LNCaP clone FGC (cell line): Measurements from ENCODE around the gene RNF11.

Source experiments
- DNase-seq: peaks from one replicate; pipeline ENCODE4 v3.0.0-alpha.2; 2011; ENCODE audit warnings: low read depth
- H3K4me3 ChIP-seq: 2 replicates; pipeline ENCODE4 v1.5.1; 2011; ENCODE audit warnings: mild to moderate bottlenecking, low read depth, low read length, control low read depth
- CTCF ChIP-seq: IDR thresholded peaks from 2 replicates; pipeline ENCODE4 v1.5.1; 2012; ENCODE audit warnings: mild to moderate bottlenecking; ENCODE audit not compliant: control insufficient read depth, insufficient read depth; ENCODE audit errors: extremely low read depth

Gene RNF11

GRCh38 chr1:51289676-51290488, 53.8 kb downstream of the RNF11 start:
- H3K4me3 ChIP-seq, result no peak overlapping the region
- DNase-seq, result no peak
- TF ChIP-seq CTCF, result no peak

- TF ChIP-seq CTCF, result no peak
- no peak overlapping the region for H3K4me3 ChIP-seq
- DNase-seq, result no peak
These were observed 54.4 kb downstream of the RNF11 start for GRCh38 chr1:51290489-51290847.

- no peak for TF ChIP-seq CTCF
- no peak overlapping the region for H3K4me3 ChIP-seq
- no peak for DNase-seq
These were observed 57.9 kb downstream of the RNF11 start for GRCh38 chr1:51293898-51294515.

GRCh38 chr1:51294566-51295184, 58.6 kb downstream of the RNF11 start:
- no peak for TF ChIP-seq CTCF
- H3K4me3 ChIP-seq, result no peak overlapping the region
- no peak for DNase-seq

GRCh38 chr1:51295926-51296325, 59.9 kb downstream of the RNF11 start:
- DNase-seq, result no peak
- TF ChIP-seq CTCF, result no peak
- H3K4me3 ChIP-seq, result no peak overlapping the region

- peak; percentile 42 for DNase-seq
- peak; percentile 91 for TF ChIP-seq CTCF
- H3K4me3 ChIP-seq, result no peak overlapping the region
These were observed 60.6 kb downstream of the RNF11 start for GRCh38 chr1:51296383-51297357.
